Fibroblast of skin of back (primary cell): ENCODE results near the gene CTNNA1.

Source experiments
- DNase-seq: peaks from one replicate; pipeline ENCODE4 v3.0.0-alpha.2; 2013

Gene CTNNA1

DNA sequence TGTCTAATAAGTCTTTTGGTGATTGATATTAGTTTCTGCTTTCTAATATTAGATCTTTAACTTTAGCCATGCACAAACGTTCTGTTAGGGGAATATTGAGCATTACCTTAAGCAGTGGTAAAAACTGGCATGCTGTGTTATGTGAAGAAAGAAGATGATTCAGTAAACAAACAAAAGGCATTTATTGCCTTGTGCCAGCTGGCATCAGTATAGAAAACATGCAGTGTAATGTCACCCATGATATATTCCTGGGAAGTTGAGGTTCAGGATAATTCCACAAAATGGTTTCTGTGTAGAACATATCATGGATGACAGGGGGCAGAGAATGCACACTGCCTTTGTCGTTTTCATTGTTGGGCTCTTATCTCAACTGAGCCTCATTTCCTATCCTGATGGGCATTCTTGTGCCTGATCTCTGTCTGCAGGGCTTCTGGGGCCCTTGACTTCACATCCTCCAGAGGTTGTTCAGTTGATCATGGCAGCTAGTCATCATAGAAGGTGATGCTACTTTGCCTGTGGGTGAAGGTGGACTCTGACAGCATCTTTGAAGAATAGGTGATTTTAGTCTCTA, 97.7 kb downstream of the CTNNA1 start:
- DNase-seq, result no peak

DNA sequence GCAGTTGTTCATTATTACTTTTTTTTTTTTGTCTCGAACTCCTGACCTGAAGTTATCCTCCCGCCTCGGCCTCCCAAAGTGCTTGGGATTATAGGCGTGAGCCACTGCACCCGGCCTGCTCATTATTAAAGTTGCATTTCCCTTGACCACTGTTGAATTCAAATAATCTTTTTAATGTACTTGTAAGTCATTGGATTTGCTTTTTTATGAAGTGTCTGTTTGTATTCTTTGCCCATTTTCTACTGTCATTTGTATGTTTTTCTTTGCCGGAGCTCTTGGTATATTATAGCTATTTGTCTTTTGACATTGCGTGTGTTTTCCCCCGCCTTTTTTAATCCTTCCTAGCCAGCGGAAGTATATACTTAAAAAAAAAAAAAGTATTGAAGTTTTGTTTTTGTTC, 99.9 kb downstream of the CTNNA1 start:
- DNase-seq, result no peak

DNA sequence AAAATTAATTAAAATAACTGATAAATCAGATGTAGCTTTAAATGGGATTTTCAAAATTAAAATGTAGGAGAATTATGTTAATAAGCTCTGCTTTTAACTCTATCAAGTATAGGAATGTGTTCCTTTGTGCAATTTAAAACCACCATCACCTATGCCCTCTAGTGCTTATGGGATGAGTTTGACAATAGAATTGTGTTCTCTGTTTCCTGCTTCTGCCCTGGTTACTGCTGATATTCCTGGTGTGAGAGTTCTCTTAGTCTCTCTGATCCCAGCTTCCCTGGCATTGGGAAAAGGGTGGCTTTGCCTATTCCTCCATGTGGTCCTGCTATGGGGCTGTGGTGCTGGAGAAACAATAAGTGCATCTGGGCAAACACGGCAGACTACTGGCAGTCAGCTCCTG, 113.8 kb downstream of the CTNNA1 start:
- DNase-seq, result no peak

DNA sequence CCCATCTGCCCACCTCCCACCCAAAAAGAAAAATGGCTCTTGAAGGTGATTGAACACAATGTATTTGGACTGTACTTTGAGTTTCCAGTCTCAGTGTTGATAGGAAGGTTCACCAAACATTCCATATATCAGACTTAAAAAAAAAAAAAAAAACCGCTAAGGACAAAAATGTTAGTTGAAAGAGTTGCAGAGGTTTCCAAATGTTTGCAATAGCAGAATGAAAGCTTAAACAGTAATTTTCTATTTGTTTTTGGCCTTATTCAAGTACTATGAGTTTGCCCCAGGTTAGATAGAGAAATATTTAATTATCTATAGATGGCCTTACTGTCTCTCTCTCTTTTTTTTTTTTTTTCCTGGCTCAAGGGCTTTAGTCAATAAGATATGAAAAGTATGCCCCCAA, 115.8 kb downstream of the CTNNA1 start:
- DNase-seq, result no peak

DNA sequence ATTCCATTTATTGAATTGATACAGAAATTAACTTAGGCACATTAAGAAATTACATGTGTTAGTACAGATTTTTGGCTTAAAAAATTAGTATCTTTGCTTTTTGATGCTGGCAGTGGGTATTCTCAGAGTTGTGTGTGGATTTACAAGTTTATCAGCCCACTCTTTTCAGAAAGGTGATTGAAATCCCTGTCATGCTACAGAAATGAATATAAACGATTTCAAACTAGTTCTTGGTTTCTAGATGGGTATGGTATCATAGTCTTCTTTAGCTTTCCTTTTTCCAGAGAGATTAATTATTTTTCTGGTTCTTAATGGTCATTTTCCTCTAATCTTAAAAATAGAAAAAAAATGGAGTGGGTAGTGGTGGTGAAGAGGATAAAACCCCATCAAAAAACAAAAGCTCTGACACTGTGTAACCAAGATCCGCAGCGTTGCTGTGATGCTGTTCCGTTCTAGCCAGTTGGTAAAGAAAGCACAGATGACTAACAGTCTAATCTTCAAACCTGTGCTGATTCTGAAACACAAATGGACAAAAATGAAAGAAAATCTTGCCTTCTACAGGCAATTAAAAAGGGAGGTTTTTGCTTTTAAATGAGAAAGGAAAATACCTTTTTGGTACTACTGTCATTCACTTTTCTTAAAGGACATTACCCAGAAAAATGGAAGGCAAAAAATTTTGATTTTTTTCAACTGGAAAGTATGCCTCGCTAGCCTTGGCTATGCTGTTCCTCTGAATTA, 116.7 kb downstream of the CTNNA1 start:
- DNase-seq, result peak; percentile 24

DNA sequence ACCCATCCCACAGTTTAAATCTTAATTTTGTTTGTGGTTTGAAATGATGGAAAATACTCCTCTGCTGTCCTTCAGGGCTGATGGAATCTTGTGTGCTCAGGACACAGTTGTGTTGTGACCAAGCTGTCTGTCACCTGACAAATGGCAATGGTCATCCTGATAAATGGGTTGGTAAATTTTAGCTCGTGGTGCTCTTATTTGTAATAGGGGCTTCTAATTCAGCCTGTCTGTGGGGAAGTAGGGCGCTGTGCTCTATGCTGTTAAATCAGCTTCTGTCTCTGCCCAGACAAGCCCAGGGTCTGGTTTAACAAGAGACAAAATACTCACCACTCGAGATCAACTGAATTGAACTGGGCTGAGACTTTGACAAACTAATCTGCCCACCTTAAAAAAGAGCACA, 117.4 kb downstream of the CTNNA1 start:
- DNase-seq, result no peak

DNA sequence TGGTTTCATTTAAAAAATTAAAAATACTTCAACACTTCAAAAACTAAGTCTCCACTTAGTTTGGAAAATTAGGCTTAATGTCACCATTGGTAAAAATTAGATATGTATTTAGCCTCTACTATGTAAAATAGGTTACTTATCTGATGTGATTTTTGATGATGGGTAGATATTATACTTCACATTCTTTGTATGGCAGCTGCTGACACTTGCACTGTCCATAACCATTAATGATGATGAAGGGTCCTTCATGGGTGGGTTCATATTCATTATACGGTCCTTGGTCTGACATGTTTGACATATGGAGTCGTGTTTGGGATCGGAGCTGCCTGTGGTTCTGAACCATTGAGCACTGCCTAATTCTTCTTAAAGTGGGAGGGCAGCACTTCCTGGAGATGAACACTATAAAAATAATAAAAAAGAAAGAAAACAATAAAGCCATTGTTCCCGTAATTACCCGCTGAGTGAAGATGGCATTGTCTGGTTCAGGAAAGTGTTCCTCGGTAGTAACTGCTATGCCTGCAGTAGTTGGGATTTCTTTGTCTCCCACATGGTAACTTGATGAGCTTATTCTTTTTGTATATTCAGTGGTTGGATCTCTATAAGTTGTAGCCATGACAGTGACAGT, 119.7 kb downstream of the CTNNA1 start:
- no peak for DNase-seq

DNA sequence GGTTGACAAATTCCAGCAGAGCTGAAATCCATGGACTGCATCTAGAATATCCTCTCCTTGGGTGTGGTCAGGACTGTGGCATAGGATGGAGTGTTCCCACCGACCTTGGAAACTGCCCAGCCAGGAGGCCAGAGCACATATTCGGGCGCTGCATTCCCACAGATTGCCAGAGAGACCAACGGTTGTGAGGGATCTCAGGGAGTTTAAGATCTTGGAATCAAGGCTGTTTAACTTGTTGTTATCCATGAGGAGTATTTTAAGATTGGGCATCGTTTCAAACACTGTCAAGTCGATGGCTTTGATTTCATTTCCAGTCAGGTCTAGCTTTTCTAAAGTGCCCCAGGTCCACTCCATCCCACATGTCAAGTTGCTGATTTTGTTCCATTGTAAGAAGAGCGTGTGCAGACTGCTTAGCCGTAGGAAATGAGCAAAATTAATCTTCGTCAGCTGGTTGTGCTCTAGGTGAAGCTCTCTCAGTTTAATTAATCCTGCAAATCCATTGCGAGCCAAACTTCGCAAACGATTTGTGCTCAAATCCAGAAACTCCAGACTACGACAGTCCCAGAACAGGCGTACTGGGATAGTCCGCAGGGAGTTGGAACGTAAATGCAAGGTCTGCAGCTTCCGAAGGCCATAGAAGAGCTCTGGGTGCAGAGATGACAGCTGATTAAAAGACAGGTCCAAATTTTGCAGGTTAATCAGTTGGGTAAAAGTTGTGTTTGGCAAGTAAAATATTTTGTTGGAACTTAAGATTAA, 120.4 kb downstream of the CTNNA1 start:
- DNase-seq, result no peak

DNA sequence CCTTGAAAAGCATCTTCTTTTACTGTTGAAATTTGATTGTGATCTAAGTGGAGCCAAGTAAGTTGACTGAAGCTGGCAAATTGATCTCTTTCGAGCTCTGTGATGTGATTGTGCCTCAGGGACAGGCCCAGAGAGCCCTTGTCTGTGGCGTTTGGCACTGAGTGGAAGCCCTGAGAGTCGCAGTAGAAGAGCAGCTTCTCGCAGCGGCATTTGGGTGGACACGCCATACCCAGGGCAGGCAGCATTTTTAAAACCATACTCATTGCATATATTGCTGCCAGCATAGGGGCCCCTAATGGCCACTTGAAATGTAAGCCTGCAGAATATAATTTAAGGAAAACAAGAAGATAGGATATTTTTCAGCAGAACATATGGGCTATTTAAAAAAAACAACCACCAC, 121.0 kb downstream of the CTNNA1 start:
- peak; percentile 46 for DNase-seq

DNA sequence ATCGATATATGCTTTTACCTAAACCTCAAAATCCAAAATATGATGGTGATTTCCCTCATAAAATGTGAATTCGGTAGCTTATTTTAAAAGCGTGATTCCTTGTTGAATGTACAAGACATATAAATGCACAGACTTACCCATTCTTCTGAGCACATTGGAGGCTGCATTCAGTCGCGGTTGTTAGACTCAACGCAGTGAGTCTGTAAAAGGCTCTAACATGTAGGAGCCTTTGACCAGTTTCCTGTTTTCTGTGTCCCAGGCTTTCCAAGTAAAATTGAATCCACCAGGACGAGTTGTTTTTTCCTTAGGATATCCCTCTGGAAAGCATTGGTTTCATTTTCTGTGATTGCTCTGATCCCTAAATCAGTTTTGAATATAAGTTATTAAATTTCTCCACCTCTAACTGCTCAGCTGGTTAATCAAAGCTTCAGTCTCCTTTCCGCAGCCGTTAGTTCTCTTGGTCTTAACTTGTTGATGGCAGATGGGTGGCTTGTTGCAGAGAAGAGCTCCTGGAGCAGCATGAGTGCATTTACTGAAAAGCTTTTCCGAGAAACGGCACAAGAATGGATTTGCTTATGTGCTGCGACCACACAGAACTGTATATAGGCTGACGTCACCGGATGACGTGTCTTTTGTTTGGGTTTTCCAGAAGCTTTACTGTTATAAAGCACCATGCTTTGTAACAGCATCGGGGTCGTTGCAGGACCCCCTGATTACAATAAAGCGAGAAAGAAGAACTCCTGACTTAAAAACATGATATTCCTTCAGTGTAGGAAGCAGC, 121.7 kb downstream of the CTNNA1 start, which contains the start of gene LRRTM2:
LRRTM2 (minus strand) TSS at position 565 of the 781 bp plus-strand sequence; CDS start at position 141, 424 bp downstream.
- DNase-seq, result peak; percentile 88

DNA sequence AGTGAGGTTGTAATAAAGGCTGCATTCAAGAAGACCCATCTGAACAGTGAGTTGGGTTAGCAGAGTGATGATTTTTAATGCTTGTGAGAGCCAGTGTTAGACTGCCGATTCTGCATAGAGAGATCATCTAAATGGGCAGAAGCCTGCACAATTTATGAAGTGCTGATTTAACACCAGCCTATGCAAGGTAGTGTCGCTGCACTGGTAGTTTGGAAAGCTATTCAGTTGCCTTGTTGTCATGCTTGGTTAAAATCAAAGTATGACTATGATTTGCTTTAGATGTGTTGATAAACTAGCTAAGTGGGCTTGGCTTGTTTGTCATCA, 122.3 kb downstream of the CTNNA1 start:
- no peak for DNase-seq

DNA sequence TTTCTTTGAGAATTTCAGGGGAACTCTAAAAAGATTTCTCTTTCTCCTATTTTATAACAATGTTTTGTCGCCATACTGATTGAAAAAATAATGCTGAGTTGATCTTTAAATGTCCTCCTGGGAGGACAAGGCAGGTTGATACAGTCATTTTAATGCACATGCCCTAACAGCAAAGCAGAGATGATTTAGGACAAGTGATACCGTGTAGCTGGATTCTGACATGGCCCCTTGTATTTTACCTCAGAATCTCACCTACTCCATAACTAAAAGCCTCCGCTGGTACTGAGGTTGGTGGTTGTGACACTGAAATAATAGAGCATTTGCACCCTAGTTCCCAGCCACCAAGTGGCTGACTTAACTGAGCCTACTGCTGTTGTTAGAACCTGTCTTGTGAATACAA, 122.7 kb downstream of the CTNNA1 start:
- DNase-seq, result no peak

DNA sequence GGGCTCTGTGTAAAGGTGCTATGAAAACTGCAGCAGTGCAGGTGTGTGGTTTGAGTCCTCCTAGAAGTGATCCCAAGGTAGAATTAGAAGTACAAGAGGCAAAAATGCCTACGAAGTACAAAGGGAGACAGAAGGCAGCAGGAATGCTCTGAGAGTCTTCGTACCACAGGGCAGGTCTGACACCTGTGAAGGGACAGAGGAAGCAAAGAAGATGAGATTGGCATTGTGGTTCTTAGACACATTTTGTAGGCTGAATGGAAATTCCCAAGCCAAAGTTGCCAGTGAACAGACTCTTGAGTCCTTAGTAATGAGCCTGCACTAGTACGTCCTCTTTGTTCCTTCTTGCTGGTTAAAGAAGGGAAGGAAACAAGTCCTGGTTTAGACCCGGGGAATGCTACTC, 123.6 kb downstream of the CTNNA1 start:
- DNase-seq, result no peak

DNA sequence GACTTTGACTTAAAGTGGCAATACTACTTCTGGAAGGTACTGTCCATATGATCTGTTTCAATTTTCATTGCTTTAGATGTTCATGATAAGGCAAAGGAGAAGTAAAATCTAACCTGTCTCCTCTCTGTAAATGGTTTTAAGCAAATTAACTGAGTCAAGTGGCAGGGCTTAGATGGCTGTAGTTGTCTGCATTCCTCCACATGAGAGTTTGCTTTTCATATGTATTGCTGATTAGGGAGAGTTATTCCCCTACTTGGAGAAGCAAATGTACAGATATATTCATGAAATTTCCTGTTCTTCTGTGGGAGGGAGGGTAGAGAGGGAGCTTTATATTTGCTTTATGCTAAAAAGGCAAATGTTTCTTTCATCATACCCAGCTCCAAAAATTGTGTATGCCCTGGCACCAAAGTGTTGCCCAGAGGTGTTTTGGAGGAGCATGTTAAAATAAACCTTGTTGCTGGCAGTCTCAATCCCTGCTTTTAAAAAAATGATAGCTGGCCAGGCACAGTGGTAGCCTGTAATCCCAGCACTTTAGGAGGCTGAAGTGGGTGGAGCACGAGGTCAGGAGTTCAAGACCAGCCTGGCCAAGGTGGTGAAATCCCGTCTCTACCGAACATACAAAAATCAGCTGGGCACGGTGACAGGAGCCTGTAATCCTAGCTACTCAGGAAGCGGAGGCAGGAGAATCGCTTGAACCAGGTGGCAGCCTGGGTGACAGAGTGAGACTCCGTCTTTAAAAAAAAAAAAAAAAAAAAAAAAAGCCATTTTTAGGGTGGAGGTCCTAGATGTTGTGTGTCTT, 125.4 kb downstream of the CTNNA1 start:
- no peak for DNase-seq

DNA sequence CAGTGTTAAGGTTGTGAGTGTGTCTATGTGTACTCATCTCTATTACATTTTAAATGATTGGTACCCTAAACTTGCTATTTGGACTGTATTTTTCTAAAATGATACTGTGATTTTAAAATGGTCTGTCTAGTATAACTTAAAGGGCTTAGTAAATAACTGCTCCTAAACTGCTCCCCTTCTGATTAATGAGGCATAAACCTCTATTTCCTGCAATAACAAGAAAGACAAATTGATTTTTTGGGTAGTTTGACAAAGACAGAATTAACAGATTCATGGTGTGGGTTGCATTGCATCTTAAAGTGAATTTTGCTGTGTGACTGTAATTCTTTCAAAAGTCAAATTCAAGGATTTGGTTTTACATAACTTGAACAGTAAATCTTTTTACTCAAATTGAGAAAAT, 130.0 kb downstream of the CTNNA1 start:
- no peak for DNase-seq

DNA sequence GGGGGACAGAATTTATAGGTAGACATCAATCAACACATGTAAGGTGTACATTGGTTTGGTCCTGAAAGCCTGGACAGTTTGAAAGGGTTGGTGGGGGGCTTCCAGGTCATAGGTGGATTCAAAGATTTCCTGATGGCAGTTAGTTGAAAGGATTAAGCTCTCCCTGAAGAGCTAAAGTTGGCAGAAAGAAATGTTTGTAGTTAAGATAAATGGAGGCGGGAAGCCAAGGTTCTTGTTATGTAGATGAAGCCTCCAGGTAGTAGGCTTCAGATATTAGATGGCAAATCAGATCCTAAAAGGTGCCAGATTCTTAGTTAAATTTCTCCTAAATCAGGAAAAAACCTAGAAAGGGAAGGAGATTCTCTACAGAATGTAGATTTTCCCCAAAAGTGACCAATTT, 130.9 kb downstream of the CTNNA1 start:
- no peak for DNase-seq

DNA sequence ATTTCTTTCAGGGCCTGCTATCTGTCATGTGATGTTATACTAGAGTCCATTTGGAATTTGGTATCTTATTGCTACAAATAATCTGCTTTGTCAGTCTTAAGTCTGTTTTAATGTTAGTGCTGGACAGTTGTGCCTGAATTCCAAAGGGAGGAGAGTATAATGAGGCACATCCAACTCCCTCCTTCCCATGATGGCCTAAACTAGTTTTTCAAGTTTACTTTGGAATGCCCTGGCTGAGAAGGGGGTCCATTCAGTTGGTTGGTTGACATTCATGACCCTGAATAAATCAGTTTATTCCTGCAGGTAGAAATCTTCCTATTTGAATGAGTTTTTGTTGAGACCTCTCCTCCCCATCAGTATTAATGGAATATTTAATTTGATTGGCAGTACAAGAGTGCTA, 131.3 kb downstream of the CTNNA1 start:
- DNase-seq, result no peak

DNA sequence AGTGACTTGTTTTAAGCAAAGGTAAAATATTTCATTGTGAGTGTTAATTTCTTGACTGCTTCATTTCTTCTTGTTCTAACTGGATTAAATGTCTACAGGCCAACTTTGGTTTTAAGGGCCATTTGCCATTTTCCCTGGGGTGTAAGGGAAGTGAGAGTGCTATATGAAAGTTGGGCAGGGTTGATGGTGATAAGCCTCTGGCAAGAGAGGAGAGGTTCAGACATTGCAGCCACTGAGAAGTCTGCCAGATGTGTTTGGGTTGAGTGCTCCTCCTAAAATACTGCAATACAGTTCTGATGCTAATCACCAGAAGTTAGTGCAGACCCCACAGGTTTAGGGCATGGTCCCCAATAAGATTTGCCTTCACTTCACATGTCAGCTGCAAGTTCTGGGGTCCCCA, 136.8 kb downstream of the CTNNA1 start:
- DNase-seq, result no peak

DNA sequence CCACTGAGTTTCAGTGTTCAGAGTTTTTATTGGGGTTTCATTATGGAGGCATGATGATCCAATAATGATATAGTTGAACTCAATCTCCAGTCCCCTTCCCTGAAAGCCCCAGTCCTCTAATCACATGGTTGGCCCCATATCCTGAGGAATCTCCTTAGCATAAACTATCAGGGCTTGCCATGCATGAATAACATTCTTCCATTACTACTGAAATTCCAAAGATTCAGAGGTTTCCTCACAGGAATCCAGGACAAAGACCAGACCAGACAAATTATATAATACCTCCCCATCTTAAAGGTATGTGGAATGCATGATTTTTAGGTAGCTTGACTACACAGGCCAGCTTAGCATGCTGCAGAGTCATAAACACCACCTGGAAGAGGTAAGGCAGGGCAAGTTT, 137.4 kb downstream of the CTNNA1 start:
- DNase-seq, result no peak

DNA sequence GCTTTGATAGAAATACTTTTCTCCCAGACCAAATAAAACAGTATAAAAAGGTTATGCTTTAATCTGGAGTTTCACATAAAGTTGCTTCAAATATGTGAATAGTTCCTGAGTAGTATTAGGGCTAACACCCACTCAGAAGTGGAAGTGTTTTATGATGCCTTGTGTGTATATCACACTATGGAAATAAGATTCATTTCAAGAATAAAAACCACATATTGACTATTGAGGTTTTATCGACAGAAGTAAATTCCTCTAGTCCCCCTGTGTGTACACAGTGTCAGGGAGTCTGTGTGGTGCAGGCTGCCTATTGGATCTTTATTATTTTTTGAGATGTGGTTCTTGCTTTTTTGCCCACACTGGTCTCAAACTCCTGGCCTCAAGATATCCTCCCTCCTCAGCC, 142.7 kb downstream of the CTNNA1 start:
- DNase-seq, result no peak

DNA sequence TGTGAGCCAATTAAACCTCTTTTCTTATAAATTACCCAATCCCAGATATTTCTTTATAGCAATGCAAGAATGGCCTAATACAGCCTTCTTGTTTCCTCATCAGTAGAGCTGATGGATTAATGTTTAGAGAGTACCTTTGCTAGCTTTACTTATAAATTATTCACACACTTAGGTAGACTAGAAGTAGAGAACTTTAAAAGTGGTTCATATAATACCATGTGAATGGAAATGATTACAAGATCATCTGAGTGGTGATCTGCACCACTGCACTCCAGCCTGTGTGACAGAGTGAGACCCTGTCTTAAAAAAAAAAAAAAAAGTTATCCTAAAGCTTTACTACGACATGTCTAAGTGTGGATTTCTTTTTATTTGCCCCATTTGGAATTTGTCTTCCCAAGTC, 145.1 kb downstream of the CTNNA1 start:
- no peak for DNase-seq

DNA sequence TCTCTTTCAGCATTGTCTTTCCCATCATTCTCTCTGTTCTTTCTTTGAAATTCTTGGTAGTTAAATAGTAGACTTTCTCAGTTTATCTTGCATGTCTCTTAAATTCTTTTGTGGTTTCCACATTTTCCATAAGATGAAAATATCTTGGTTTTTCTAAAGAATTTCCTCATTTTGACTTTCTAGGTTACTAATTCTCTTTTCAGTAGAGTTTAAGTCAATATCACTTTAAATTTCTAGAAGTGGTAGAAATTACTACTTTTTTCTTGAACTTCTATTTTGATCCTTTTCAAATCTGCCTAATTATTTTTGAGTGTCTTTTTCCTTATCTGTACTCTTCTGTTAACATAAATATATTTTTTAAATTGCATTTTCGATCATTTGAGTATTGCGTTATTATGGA, 145.5 kb downstream of the CTNNA1 start:
- no peak for DNase-seq
